HG03378 (cell line): ENCODE measurements around the gene CTH.
"Not testable (repeated sequence)": the region's sequence is repeated elsewhere in the genome, so short reads cannot be mapped to it uniquely, and the experiment has no call there.

Source experiments
- ATAC-seq: cut with Tn5 transposase; IDR thresholded peaks from one replicate; pipeline ENCODE4 v1.9.1; 2021; ENCODE audit warnings: mild to moderate bottlenecking, moderate library complexity; ENCODE audit not compliant: unreplicated experiment

Gene CTH

DNA sequence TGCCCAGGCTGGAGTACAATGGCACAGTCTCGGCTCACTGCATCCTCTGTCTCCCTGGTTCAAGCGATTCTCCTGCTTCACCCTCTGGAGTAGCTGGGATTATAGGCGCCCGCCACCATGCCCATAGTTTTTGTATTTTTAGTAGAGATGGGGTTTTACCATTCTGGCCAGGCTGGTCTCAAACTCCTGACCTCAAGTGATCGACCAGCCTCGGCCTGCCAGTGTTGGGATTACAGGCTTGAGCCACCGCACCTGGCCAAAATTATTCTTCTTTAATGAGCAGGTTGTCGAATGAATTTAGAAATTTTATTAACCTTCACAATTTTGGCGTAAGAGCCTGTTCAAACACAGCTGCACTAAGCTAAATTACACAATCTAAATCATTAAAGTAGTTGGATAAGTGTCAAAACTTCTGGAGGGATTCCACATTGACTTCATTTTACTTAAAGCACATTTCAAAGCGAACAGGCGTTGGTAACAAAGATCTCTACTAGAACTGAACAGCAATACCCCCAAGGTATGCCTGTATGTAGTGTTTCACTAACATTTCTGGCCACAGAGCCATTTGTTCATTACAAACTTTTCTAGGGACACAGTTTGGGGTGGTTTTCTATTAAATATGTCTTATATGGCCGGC, 5.2 kb upstream of the CTH start:
- ATAC-seq: no peak

- ATAC-seq: no peak
Measured at GRCh38 chr1:70409136-70409535, 1.9 kb upstream of the CTH start.

- ATAC-seq: no peak
Measured at GRCh38 chr1:70411360-70411844, 334 bp downstream of the CTH start.

- ATAC-seq: no peak
Measured at GRCh38 chr1:70415882-70416281, 4.8 kb downstream of the CTH start.

DNA sequence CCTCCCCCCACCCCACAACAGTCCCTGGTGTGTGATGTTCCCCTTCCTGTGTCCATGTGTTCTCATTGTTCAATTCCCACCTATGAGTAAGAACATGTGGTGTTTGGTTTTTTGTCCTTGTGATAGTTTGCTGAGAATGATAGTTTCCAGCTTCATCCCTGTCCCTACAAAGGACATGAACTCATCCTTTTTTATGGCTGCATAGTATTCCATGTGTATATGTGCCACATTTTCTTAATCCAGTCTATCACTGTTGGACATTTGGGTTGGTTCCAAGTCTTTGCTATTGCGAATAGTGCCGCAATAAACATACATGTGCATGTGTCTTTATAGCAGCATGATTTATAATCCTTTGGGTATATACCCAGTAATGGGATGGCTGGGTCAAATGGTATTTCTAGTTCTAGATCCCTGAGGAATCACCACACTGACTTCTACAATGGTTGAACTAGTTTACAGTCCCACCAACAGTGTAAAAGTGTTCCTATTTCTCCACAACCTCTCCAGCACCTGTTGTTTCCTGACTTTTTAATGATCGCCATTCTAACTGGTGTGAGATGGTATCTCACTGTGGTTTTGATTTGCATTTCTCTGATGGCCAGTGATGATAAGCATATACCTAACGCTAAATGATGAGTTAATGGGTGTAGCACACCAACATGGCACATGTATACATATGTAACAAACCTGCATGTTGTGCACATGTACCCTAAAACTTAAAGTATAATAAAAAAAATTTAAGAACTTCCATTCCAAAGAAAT, 8.1 kb downstream of the CTH start:
- not testable (repeated sequence) for ATAC-seq

DNA sequence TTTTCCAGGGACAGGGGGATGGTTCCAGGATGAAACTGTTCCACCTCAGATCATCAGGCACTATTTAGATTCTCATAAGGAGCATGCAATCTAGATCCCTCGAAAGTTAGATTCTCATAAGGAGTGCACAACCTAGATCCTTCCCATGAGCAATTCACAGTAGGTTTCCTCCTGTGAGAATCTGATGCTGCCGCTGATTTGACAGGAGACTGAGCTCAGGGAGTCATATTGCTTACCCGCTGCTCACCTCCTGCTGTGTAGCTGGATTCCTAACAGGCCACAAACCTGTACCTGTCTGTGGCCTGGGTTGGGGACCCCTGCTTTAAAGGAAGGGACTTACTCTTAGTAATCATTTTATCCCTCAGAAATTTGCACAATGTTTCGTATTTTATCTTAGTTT, 9.3 kb downstream of the CTH start:
- no peak for ATAC-seq

- no peak for ATAC-seq
Measured at GRCh38 chr1:70426154-70427131, 15.4 kb downstream of the CTH start.

- no peak for ATAC-seq
Measured at GRCh38 chr1:70427976-70428375, 16.9 kb downstream of the CTH start.

DNA sequence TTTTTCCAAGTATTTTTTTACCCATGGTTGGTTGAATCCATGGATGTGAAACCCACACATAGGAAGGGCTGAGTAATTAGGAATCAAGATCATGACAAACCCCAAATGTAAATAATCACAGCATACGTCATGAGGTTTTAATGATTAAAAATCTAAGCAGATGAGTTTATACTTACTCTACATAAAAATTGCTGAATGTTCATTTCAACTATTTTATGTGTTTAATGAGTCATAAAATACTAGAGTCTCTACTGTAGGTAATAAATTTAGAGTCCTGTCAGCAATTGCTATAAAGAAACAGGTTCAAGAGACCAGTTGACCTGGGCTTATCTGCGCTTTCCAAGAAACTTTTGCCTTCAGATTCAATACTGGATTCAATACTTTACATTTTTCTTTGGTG, 18.2 kb downstream of the CTH start:
- ATAC-seq: no peak

DNA sequence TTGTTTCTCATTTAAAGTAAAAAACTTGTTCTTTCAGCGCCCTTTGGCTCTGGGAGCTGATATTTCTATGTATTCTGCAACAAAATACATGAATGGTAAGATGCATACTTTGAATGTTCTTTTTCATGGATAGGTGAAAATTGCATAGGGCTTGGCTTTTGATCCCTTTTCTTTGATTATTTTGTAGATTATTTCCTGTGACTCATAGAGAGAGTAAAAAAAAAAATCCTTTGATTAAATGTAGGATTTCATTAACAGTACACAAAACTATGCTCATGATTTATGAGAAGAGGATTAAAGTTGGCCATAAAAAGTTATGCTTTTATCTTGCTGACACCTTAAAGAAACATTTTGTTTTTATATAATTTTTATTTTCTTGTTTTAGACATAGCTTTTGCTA, 18.7 kb downstream of the CTH start:
- ATAC-seq: no peak

GRCh38 chr1:70431317-70431716, 20.2 kb downstream of the CTH start:
- no peak for ATAC-seq

GRCh38 chr1:70431874-70432273, 20.8 kb downstream of the CTH start:
- no peak for ATAC-seq

DNA sequence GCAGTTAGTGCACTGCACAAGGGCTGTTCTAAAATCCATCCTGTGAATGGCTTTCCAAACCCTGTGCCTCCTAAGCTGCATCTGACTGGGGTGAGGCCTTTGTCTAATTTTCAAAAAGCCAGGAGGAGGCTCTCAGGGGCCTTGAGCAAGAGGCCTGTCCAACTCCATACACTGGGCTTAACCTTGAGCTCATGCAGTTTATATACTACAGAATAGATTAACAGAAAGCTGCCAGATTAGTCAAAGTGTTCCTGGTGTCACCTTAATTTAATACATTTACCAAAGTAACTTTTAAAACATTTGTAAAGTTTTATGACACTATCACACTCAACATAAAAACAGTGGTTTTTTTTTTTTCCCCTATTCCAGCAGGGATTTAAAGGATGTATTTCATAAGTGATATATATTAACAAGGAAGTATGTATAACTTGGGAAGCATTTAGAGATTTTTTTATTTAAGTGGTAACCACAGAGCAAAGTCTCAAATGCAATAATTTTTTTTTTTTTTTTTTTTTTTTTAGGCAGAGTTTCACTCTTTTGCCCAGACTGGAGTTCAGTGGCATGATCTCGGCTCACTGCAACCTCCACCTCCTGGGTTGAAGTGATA, 23.3 kb downstream of the CTH start:
- ATAC-seq: no peak

GRCh38 chr1:70436622-70437251, 25.7 kb downstream of the CTH start:
- no peak for ATAC-seq

GRCh38 chr1:70438529-70438928, 27.5 kb downstream of the CTH start:
- ATAC-seq: no peak

DNA sequence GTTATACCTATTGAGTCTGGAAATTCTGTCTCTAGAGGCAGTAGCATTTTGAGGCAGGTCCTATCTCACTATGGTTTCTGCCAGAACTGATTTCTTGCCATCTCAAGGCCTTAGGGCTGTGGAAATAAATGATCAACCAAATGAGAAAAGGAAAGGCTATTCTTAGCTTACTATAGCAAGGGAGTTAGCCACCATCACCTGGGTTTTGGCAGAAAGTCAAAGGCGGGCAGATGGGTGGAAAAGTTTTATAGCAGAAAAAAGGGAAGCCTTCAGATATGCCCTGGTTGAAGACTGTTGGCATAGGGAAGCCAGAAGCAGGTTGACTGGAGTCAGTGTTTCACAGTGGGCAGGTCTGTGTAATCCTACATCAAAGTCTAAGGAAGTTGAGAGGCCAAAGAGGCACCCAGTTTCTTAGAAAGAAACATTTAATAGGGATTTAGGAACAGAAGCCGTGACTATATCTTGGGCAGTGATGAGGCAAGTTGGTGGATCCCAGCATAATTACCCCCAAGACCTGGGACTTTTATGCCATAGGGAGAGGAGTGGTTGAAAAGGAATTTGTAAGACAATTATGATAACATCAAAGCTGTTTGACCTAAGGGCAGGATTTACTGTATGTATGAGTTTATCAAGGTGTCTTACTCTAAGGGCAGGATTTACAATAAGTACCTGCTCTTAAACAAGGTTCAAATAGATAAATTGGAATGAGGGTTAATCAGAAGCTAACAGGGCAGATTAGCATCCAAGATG, 29.7 kb downstream of the CTH start:
- ATAC-seq: no peak

DNA sequence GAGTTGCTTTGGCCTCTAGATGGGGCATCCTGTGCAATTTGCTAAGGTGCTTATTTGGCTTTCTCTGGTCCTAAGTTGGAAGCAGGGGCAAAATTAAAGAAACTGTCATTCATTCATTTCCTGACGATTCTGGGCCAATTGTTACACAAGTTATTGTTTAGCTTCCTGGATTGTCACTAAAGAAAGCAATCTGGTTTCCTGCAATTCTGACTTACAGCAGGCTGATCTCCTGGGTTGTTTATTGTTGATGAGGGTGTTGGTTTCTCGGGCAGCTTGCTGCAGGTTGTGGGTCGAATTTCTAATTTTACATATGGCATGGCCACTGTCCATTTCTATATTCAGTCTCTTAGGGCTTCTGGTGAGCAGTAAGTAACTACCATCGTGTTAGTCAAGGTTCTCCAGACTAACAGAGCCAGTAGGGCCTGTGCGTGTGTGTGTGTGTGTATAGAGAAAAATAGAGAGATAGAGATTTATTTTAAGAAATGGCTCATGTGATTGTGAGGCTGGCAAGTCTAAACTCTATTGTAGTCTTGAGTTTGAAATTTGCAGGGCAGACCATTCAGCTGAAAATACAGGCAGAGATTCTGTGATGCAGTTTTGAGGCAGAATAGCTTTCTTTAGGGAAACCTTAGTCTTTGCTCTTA, 30.4 kb downstream of the CTH start:
- ATAC-seq: no peak

DNA sequence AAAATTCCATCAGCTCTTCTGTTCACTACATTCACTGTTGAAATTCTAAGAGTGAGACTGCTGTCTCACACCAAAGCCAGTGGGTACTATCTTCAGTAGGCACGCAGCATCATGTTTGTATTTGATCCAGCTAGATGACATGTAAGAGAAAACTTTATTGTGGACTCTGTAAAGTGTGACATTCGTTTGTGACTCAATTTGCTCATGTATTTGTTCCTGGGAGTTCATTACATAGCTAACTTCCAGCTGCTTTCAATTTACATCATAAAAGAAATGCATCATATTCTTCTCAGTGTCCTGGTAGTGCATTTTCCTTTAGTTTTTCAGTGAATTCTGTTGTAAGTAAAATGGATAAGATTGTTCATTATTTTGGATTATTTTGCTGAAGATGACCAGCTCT, 31.4 kb downstream of the CTH start:
- ATAC-seq: no peak

- ATAC-seq: no peak
Measured at GRCh38 chr1:70443739-70444138, 32.7 kb downstream of the CTH start.
